CD4-positive, alpha-beta T cell (primary cell): ENCODE measurements around the gene PAPSS2. TPM values are rescaled to one million over a fixed set of nuclear protein-coding genes. Genes with fewer than 3 reads are reported as not detected.

Experiments
- ATAC-seq: fragments of 200-7000 bp; cut with Tn5 transposase; one replicate; pipeline ENCODE4 v1.10.0; 2022; ENCODE audit warnings: mild to moderate bottlenecking; ENCODE audit not compliant: poor library complexity
- CTCF ChIA-PET: fragments of 350-600 bp; sonication (Branson Sonifier 250); formaldehyde crosslinking; loops from one replicate; lab custom pipeline; 2021; ENCODE audit warnings: antibody characterized with exemption, inconsistent platforms; lab: Charles Lee
- POLR2A ChIA-PET: fragments of 350-600 bp; sonication (Branson Sonifier 250); formaldehyde crosslinking; loops from one replicate; lab custom pipeline; 2021; ENCODE audit warnings: antibody characterized with exemption, inconsistent platforms; lab: Charles Lee
- DNase-seq, 14 experiments: peaks; one replicate each; pipeline ENCODE4 v3.0.0-alpha.2; 2013 to 2020; ENCODE audit warnings: mixed read lengths in 2 of 14
- H3K27ac ChIP-seq, 2 donors: one replicate each; pipeline versions ENCODE4 v1.5.1 to v1.7.0; 2013; ENCODE audit warnings: low read length in 2 of 2, low read depth in 1 of 2, mild to moderate bottlenecking in 1 of 2
- H3K27me3 ChIP-seq, 2 experiments: 1 replicate in 1 of 2; 2 replicates in 1 of 2; pipeline versions ENCODE4 v1.6.1 to v1.7.0; 2013; ENCODE audit warnings: low read length in 2 of 2, control low read depth in 1 of 2, mild to moderate bottlenecking in 1 of 2, moderate library complexity in 1 of 2; ENCODE audit not compliant: insufficient read depth in 2 of 2, control insufficient read depth in 1 of 2
- H3K36me3 ChIP-seq: one replicate; pipeline ENCODE4 v1.6.1; 2013; ENCODE audit warnings: low read length, control low read depth; ENCODE audit not compliant: insufficient read depth
- H3K4me1 ChIP-seq: one replicate; pipeline ENCODE4 v1.6.1; 2013; ENCODE audit warnings: low read length, control low read depth; ENCODE audit not compliant: insufficient read depth
- H3K4me3 ChIP-seq: one replicate; pipeline ENCODE4 v1.5.1; 2013; ENCODE audit warnings: mild to moderate bottlenecking, low read length, moderate library complexity
- H3K9me3 ChIP-seq, 2 experiments: 1 replicate in 1 of 2; 2 replicates in 1 of 2; pipeline versions ENCODE4 v1.6.1 to v1.7.0; 2013; ENCODE audit warnings: low read length in 2 of 2, mild to moderate bottlenecking in 2 of 2, control low read depth in 1 of 2, moderate library complexity in 1 of 2; ENCODE audit not compliant: control insufficient read depth in 1 of 2, insufficient read depth in 1 of 2
- H3K27ac Mint-ChIP-seq: one replicate; pipeline ENCODE4 v1.8.0; 2020; ENCODE audit warnings: mixed read lengths
- H3K27me3 Mint-ChIP-seq: one replicate; pipeline ENCODE4 v1.8.0; 2021; ENCODE audit warnings: mixed read lengths
- H3K36me3 Mint-ChIP-seq: one replicate; pipeline ENCODE4 v1.8.0; 2021; ENCODE audit warnings: low read depth, mixed read lengths
- H3K4me1 Mint-ChIP-seq: one replicate; pipeline ENCODE4 v1.8.0; 2021; ENCODE audit warnings: low read depth, mixed read lengths
- H3K4me3 Mint-ChIP-seq: one replicate; pipeline ENCODE4 v1.8.0; 2020; ENCODE audit warnings: mild to moderate bottlenecking, mixed read lengths
- H3K9me3 Mint-ChIP-seq: one replicate; pipeline ENCODE4 v1.8.0; 2020; ENCODE audit warnings: mixed read lengths
- CTCF ChIP-seq: fragments of 200-600 bp; IDR thresholded peaks from one replicate; pipeline ENCODE4 v1.8.0; 2022; ENCODE audit warnings: antibody characterized with exemption, mild to moderate bottlenecking
- intact Hi-C, 2 experiments: fragments of 100-400 bp; cut with DNase I in 1 of 2; cut with micrococcal nuclease in 1 of 2; formaldehyde crosslinking; loops; one replicate each; pipeline versions ENCODE4 v1.15.1 to v1.9.0; 2023 to 2025; cut with DNase I, micrococcal nuclease
- total RNA-seq, 174 experiments: library from RNA in 2 of 174; stranded (reverse) in 2 of 174; gene quantifications; one replicate each; pipeline ENCODE4 v1.2.3 and lab custom pipeline; 2021 to 2026

PAPSS2 gene
- total RNA-seq, 2 experiments from 2014 or later: not detected

DNA sequence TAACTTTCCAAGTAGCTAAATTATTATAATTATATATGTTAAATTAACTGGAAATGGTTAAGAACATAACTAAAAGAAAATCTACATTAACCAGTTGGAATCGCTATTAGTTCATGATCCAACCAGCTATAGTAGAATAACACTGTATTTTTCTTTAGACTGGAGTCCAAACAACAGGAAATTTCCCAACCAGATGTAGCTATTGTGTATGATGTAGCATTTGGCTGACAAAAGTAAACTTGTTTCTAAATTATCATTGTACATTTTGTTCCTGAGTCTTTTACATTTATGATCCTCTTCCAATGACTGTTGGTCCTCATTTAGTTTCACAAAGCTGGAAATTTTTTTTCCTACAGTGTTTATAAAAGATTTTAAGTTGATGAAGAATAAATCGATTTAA, 62.1 kb downstream of the PAPSS2 start:
- H3K4me1 Mint-ChIP-seq: no peaks in the 10 kb centered on the region
- CTCF ChIA-PET: interaction anchor here (0.9 kb wide), 1 partner anchor 11 kb away, joined by 3 read pairs; no protein-coding TSS in a partner anchor
- H3K9me3 Mint-ChIP-seq: no peaks in the 10 kb centered on the region

GRCh38 chr10:87722716-87723115, 63.0 kb downstream of the PAPSS2 start:
- Mint-ChIP-seq H3K4me3 (no peak overlapping the region), H3K4me1 (no peaks in the 10 kb centered on the region), H3K27me3 (no peaks in the 10 kb centered on the region), H3K9me3 (no peaks in the 10 kb centered on the region), H3K36me3 (no peaks in the 10 kb centered on the region), H3K27ac (no peak overlapping the region)
- no peak overlapping the region for H3K27ac ChIP-seq
- ChIA-PET CTCF (no interaction called here), POLR2A (no interaction called here)
- no peaks in the 10 kb centered on the region for H3K36me3 ChIP-seq
- ATAC-seq (no peak), DNase-seq (no peak)
- no peaks in the 10 kb centered on the region for H3K27me3 ChIP-seq
- no peaks in the 10 kb centered on the region for H3K4me1 ChIP-seq
- H3K9me3 ChIP-seq: no peaks in the 10 kb centered on the region
- H3K4me3 ChIP-seq: no peak overlapping the region
- TF ChIP-seq CTCF: no peak
- intact Hi-C loops: no loop called here

More for the DNA sequence above, 62.1 kb downstream of the PAPSS2 start:
- POLR2A ChIA-PET: no interaction called here
- no peaks in the 10 kb centered on the region for H3K36me3 Mint-ChIP-seq
- H3K27me3 ChIP-seq: no peaks in the 10 kb centered on the region
- no peak for TF ChIP-seq CTCF
- H3K27ac Mint-ChIP-seq: no peak overlapping the region
- H3K27me3 Mint-ChIP-seq: no peaks in the 10 kb centered on the region
- DNase-seq (no peak), ATAC-seq (no peak)
- no peak overlapping the region for H3K27ac ChIP-seq
- no peaks in the 10 kb centered on the region for H3K36me3 ChIP-seq
- no peak overlapping the region for H3K4me3 Mint-ChIP-seq
- no peaks in the 10 kb centered on the region for H3K9me3 ChIP-seq
- intact Hi-C loops: no loop called here
- no peak overlapping the region for H3K4me3 ChIP-seq
- no peaks in the 10 kb centered on the region for H3K4me1 ChIP-seq

- Histone ChIP-seq H3K36me3 (no peaks in the 10 kb centered on the region), H3K4me3 (no peak overlapping the region), H3K4me1 (no peaks in the 10 kb centered on the region), H3K27me3 (no peaks in the 10 kb centered on the region), H3K27ac (no peak overlapping the region), H3K9me3 (no peaks in the 10 kb centered on the region)
- no peak for TF ChIP-seq CTCF
- Mint-ChIP-seq H3K27me3 (no peaks in the 10 kb centered on the region), H3K36me3 (no peaks in the 10 kb centered on the region), H3K27ac (no peak overlapping the region), H3K4me1 (no peaks in the 10 kb centered on the region), H3K4me3 (no peak overlapping the region), H3K9me3 (no peaks in the 10 kb centered on the region)
- intact Hi-C loops: no loop called here
- POLR2A ChIA-PET: no interaction called here
- ATAC-seq (no peak), DNase-seq (no peak)
- CTCF ChIA-PET: no interaction called here
These were observed 63.8 kb downstream of the PAPSS2 start for GRCh38 chr10:87723500-87723899.
